Effector CD4-positive, alpha-beta T cell (primary cell): Measurements from ENCODE around the gene TNFRSF19.
"Not testable (repeated sequence)": the region's sequence is repeated elsewhere in the genome, so short reads cannot be mapped to it uniquely, and the experiment has no call there.

Experiments
- DNase-seq: peaks from one replicate; pipeline ENCODE4 v3.0.0-alpha.2; 2020

The TNFRSF19 gene

DNA sequence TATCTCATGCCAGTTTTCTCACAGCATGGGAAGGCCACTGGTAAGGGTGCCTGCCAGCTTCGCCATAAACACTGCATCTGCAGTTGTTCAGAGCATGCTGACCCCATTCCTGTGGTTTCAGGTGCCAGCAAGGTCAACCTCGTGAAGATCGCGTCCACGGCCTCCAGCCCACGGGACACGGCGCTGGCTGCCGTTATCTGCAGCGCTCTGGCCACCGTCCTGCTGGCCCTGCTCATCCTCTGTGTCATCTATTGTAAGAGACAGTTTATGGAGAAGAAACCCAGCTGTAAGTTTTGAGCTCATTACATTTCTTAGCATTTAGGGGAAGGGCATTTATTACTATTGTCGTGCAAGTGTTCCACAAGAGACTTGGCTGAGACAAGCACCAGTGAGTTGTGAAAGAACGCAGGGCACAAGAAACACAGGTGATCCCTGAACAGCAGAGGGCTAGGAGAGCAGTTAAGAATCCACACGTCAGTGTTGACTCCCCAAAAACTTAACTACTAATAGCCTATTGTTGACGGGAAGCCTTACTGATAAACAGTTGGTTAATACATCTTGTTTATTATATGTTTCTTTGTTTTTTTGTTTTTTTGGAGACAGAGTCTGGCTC is 88.8 kb downstream of the TNFRSF19 start:
- no peak for DNase-seq

DNA sequence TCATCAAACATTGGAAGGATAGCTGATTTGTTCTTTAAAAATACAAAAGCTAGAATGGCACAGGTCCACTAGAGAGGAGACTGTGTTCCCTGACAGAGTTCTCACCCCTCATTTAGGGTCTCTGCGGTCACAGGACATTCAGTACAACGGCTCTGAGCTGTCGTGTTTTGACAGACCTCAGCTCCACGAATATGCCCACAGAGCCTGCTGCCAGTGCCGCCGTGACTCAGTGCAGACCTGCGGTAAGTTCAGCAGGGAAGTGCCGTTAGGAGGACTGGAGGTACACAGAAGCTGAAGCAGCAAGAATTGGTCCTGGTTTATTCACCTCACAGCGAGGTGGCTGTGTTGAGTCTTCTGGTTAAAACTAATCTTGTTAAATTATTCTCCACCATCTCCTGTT is 90.0 kb downstream of the TNFRSF19 start:
- DNase-seq: no peak

DNA sequence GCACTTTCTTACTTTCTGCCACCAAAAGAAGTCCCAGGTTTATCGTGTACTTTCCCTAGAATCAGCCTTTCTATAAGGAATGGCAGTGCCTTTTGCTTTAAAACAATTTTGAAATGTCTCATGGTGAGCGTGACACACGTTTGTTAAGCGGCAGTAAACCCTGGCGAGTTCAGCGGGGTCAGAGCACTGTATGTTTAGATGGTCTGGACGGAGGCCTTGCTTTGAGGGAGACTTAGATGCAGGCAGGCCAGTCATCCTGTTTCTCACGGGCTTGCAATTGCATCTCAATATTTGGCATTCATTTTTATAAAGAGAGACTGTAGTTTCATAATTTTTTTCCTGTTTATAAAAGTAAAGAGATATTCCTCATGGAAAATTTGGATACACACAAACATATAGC is 96.4 kb downstream of the TNFRSF19 start:
- no peak for DNase-seq

DNA sequence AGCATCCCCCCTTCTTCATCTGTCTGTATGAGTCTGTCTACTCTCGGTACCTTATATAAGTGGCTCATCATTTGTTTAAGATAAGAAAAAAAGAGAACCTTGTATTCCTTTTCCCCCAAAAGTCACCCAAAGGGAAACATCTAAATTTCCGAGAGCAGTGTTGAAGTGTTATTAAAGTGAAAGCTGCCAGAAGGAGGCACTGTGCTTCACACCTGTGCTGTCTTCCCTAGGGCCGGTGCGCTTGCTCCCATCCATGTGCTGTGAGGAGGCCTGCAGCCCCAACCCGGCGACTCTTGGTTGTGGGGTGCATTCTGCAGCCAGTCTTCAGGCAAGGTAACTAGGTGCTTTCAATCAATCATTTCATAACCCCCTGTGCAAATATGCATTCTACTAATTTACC is 97.5 kb downstream of the TNFRSF19 start:
- DNase-seq: no peak

DNA sequence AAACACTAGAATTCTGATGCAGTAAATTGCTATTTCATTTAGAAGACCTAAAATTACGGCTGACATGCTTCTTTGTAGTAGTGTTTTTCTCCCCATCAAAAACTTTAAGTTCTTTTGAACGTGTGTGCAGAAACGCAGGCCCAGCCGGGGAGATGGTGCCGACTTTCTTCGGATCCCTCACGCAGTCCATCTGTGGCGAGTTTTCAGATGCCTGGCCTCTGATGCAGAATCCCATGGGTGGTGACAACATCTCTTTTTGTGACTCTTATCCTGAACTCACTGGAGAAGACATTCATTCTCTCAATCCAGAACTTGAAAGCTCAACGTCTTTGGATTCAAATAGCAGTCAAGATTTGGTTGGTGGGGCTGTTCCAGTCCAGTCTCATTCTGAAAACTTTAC is 98.3 kb downstream of the TNFRSF19 start:
- no peak for DNase-seq

DNA sequence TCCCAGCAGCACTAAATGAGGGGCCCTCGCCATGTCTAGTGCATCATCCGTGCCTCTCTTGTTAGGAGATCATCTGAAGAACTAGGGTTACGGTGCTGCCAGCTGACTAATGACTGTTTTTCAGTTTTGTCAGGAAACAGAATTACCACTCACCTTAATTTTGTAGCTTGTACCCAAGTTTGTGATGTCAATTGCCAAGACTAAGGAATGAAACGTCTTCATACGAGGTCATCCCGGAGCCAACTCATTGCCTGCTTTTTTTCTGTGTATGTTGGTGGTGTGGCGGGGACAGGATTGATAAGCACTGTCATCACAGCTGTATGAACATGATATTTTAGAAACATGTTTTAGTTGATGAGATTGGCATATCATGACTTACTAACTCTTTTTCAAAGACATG is 100.6 kb downstream of the TNFRSF19 start:
- DNase-seq: no peak

DNA sequence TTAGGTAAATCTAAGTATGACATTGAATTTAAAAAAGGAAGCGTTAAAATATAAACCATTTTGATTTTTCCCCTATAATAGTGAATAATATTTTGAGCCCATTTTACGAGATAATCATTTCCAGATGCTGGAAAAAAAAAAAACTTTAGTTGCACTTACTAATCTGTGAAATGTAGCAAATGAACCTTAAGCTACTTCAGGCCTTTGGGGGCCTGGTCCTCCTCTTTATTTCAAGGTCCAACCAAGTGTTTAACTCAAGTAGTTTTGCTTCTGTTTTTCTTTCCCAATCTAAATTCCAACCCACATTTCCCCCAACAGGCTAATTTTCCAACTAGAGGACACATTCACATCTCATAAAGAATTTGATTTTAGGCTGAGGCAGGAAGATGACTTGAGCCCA is 101.2 kb downstream of the TNFRSF19 start:
- no peak for DNase-seq

DNA sequence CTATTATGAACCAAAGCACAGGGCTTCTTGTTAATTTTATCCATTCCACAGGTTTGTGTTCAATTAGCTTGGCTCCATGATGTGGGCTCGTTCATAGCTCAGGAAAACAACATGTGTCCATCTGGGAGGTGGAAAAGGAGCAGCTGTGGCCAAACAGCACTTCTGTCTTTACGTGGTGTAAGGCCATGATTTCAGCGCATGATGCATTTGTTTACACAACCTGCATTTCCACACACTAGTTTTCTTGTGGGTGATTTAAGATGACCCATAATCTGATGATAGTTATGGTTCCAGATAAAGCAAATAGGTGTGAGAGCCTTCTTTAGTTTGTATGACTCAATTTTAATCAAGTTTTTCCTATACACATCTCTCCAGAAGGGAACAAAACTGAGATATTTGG is 101.7 kb downstream of the TNFRSF19 start:
- DNase-seq: no peak

DNA sequence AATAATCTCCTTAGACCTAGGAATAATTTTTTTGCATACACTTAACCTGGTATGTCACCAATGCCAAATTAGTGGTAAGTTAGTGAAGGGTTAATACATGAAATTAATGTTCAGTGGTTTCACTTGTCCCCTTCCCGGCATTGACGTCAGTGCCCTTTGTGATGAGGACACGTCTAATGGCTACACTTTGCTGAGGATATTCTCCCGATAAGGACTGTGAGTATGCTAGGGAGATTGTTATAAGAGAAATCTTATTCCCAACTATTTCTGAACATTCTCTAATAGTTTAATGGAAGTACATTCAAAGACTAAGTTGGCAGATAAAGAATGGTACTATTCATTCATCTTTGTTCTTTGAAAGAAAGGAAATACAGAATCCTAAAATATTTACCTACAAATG is 102.4 kb downstream of the TNFRSF19 start:
- DNase-seq: no peak

DNA sequence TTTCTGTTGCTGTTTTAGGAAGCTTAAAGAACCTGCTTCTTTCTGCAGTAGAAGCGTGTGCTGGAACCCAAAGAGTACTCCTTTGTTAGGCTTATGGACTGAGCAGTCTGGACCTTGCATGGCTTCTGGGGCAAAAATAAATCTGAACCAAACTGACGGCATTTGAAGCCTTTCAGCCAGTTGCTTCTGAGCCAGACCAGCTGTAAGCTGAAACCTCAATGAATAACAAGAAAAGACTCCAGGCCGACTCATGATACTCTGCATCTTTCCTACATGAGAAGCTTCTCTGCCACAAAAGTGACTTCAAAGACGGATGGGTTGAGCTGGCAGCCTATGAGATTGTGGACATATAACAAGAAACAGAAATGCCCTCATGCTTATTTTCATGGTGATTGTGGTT is 103.1 kb downstream of the TNFRSF19 start:
- DNase-seq: no peak

DNA sequence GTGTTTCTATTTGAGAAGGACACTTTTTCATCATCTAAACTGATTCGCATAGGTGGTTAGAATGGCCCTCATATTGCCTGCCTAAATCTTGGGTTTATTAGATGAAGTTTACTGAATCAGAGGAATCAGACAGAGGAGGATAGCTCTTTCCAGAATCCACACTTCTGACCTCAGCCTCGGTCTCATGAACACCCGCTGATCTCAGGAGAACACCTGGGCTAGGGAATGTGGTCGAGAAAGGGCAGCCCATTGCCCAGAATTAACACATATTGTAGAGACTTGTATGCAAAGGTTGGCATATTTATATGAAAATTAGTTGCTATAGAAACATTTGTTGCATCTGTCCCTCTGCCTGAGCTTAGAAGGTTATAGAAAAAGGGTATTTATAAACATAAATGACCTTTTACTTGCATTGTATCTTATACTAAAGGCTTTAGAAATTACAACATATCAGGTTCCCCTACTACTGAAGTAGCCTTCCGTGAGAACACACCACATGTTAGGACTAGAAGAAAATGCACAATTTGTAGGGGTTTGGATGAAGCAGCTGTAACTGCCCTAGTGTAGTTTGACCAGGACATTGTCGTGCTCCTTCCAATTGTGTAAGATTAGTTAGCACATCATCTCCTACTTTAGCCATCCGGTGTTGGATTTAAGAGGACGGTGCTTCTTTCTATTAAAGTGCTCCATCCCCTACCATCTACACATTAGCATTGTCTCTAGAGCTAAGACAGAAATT is 103.8 kb downstream of the TNFRSF19 start:
- no peak for DNase-seq

DNA sequence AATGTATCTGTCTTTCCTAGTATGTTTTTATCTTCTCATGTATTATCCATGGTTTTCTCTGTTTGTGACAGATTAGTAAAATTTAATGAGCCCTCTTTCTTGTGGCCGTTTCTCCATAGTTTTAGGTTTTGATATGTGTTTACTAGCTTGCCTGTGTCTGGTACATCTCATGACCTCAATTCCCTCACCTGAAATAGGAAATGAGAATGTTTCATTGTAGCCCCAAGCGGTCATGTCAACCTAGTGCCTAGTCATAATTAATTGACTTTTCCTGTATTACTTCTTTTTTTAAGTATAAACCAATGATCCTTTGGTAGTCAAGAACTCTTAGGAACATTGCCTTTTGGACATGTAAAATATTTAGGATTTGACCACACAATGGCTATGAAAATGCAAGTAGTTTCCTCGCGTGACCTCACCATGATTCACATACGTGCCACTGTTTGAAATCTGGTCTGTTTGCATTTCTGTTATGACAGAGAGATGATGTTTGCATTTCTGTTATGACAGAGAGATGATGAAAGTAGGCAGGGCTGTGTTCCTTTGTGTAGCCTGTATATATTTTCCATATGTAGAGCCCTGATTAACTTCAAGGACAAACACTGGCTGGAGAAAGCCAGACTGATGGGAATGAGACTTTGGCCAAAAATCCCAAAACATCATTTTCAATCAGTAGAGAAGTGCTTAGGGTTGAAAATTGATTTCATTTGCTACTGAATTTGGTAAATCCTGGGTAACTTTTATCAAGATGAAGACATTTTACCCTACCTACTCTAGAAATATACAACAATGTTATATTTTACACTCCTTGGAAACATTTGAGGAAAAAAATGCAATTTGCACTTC is 104.8 kb downstream of the TNFRSF19 start:
- DNase-seq: no peak

DNA sequence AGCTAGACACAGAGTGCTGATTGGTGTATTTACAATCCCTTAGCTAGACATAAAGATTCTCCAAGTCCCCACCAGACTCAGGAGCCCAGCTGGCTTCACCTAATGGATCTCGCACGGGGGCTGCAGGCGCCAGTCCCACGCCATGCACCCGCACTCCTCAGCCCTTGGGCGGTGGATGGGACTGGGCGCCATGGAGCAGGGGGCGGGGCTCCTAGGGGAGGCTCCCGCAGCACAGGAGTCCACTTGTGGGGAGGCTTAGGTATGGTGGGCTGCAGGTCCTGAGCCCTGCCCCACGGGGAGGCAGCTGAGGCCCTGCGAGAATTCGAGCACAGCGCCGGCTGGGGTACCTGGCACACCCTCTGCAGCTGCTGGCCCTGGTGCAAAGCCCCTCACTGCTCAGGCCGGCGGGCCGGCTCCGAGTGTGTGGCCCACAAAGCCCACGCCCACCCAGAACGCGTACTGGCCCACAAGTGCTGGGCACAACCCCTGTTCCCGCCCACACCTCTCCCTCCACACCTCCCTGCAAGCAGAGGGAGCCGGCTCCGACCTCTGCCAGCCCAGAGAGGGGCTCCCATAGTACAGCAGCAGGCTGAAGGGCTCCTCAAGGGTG is 107.6 kb downstream of the TNFRSF19 start:
- not testable (repeated sequence) for DNase-seq

DNA sequence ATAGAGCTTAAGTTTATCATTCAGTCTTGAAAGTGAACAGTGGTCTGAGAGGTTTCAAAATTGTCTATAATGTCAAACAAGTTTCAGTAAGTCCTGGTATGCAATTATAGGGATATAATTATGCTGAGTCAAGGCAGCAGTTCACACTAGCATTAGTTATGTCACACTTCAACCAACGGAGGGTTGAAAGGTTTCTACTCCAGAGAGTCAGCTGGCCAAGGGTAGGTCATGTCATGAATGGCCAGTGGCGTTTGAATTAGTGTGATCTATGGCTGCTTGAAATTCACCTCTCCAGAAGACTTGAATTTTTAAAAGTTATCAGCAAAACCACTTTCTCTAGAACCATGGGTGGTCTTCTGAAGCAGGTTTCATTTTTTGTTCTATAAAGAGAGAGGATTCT is 108.6 kb downstream of the TNFRSF19 start:
- no peak for DNase-seq

DNA sequence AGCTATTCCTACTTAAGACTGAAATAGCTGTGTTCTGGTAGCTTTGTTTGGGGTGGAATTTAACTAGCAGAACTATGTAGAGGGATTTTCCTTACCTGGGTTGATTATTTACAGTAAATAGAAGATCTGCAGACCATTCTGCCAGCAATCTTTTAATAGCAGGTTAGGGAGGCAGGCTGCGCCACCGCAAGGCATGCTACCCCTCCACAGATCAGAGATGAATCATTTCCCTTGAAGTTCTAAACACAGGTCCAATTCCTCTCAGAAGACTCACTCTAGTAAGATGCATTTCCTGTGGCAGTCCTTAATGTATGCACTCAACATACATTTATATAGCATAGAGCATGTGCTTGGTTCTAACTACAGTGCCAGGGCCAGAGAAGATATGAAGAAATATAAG is 109.0 kb downstream of the TNFRSF19 start:
- no peak for DNase-seq

DNA sequence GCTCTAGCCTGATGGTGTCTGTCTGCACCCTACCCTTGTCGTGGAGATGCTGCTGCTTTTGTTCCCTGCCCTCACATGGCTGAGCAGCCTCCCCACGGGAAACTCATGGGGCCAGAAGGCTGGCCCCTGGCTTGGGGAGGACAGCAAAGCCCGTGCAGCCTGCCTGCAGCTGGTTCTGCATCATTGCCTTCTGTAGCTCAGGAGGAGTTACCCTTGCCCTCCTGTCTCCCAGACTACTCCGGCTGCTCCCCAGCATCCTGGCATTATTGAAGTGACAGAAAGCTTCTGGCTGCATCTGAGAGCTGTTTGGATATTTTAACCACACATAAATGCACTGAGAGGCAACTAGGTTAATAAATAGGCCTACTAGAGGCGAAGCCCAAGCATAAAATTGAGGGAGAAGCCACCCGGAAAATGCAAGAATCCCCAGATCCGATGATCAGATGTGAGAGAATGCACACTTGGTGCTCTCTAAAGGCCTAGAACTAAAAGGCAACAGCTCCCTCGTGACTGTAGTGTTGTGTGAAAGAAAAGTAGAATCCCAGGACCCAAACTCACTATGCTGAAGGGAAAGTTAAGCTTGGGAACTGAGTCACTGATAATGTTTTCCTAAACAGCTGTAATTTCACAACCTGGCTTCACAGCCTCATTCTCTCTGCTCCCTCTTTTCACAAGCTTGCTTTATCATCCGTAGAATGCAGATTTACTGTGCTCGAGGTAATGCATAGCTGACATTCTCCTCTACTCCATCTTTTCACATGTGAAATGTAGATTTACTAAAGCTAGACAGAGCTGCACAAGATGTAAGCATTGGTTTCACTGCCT is 110.8 kb downstream of the TNFRSF19 start:
- DNase-seq: no peak

DNA sequence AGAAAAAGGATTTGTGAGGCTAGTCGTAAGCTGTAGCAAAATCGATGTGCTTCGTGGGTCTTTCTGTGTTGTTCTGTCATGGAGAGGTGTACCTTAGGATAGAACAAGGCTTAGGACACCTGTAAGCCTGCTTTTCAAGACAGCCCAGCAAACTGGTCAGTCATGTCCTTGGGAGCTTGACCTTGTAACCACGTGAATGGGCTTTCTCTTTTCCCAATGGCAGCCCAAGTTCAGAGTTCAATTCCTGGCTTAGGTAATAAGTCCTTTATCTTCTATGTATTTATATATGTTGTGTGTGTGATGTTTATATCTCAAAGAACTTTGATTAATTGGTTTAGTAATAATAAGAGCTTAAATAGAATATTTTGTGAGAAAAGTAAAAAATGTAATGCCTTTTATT is 112.9 kb downstream of the TNFRSF19 start:
- DNase-seq: no peak

DNA sequence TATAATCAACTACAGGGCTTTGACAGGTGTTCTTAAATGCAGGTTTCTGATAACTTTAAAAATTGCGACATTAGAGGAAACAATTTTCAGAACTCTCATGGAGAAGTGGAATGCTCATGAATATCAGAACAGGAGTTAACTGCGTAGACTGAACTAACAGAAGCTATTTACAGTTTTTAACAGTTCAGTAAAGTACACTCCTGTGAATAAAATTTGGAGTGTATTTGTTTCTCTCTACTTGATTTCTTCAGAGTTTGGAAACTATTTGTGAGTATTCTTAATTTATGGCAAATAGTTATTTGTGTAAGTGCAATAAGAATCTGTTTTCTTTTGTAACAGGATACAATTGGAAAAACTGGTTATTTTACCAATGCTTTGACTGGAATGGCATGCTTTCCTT is 114.4 kb downstream of the TNFRSF19 start:
- no peak for DNase-seq

DNA sequence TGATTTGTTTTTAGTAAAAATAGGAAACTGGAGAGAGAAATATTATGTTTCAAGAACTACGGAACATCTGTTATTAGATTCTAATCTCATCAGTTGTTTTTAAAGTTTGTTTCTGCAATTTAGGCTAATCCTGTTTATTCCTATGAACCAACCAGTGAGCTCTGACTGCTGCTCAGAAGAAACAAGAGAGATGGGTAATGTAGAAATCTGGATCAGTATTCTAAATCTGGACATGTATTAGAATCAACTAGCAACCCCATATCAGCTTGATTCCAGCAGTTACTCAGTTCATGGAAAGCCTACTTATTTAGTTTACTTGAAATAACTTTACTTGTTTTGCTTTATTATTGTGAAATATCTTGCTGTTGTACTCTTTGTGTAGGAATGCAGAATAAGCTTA is 115.2 kb downstream of the TNFRSF19 start:
- no peak for DNase-seq

DNA sequence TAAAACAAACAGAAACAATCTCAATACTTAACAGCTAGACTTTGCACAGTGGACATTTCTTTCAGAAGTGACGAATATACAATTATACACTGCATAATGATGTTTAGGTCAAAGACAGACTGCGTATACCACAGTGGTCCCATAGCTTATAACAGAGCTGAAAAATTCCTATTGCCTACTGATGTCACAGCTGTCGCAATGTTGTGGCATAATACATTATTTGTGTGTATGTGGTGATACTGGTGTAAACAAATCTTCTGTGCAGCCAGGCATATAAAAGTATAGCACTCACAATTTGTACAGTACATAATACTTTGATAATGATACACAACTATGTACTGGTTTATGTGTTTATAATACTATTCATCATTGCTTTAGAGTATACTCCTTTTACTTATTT is 116.7 kb downstream of the TNFRSF19 start:
- no peak for DNase-seq

DNA sequence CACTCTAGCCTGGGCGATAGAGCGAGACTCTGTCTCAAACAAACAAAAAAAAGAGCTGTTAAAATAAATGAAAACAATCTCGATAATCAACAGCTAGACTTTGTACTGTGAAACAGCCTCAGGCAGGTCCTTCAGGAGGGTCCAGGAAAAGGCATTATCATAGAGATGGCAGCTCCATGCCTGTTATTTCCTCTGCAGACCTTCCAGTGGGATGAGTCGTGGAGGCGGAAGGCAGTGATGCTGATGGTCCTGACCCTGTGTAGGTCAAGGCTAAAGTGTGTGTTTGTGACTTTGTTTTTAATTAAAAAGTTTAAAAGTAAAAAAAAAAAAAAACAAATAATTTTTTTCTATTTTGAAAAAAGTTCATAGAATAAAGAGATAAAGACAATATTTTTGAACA is 117.4 kb downstream of the TNFRSF19 start:
- no peak for DNase-seq

DNA sequence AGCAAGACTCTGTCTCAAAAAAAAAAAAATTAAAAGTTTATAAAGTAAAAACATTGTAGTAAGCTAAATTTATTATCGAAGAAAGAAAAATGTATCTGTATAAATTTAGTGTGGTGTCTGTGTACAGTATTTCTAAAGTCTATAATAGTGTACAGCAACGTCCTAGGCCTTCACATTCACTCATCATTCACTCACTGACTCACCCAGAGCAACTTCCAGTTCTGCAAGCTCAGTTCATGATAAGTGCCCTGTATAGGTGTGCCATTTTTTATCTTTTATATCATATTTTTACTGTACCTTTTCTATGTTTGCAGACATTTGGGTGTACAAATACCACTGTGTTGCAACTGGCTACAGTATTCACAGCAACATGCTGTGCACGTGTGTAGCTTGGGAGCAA is 118.1 kb downstream of the TNFRSF19 start:
- no peak for DNase-seq

DNA sequence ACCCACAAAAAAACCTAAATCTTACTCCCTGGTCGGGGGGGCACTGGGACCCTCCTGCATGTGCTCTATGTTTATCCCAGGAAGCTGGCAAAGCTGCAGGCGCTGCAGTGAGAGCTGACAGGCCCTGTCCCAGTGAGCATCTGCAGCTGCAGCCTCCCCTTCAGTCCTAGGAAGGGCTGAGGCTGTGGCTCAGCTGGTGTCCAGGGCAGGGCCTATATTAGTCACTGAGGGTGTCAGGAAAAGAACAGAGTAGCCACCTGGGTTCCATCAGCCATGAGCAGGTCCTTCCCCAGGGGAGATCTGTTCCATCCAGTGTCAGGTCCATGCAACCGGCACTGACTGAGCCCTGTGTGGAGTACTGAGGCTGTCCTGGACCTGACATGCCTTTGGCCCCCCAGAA is 120.5 kb downstream of the TNFRSF19 start:
- no peak for DNase-seq
